ENCODE results near the gene COL1A1. TPM values are rescaled to one million over a fixed set of nuclear protein-coding genes. Genes with fewer than 3 reads are reported as not detected.

The COL1A1 gene
- total RNA-seq, 1 donor from 2014 or later = 17.6 TPM

DNA sequence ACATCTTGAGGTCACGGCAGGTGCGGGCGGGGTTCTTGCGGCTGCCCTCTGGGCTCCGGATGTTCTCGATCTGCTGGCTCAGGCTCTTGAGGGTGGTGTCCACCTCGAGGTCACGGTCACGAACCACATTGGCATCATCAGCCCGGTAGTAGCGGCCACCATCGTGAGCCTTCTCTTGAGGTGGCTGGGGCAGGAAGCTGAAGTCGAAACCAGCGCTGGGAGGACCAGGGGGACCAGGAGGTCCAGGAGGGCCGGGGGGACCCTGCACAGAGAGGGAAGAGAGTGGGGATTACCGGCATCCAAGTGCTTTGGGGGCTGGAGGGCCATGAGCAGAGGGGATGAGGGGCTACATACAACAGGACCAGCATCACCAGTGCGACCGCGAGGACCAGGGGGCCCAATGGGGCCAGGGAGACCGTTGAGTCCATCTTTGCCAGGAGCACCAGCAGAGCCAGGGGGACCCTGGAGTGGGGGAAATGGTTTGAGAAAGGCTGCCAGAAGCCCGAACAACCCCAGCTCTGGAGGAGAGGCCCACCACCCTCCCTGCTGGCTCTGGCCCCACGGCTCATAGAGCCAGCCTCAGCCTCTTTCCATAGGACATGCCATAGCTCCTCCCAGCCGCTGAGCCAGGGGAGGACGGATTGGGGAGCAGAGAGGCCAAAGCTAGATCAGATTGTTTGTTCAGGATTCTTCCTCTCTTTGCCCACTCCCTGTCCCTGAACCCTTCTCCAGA lies 14.6 kb downstream of the COL1A1 start:
- DNase-seq = no peak

DNA sequence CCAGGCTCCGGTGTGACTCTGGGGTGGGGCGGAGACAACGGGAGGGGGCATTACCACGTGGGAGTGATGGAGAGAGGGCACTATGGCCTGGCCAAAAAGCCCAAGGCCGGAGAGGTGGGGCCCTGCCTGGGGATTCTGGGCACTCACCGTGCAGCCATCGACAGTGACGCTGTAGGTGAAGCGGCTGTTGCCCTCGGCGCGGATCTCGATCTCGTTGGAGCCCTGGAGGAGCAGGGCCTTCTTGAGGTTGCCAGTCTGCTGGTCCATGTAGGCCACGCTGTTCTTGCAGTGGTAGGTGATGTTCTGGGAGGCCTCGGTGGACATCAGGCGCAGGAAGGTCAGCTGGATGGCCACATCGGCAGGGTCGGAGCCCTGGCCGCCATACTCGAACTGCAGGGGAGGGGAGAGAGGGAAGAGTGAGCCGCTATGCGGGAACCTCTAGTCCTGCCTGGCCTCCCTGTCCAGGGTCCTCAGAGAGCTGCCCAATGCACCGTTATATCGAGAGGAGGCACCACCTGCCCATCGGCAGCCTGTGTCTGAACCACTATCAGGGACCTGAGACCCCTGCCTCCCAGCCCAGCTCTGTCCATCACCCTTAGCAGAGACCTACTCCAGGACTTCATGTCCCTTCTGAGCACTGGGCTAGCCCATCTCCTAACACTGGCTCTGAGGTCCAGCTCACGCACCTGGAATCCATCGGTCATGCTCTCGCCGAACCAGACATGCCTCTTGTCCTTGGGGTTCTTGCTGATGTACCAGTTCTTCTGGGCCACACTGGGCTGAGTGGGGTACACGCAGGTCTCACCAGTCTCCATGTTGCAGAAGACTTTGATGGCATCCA lies 15.6 kb downstream of the COL1A1 start:
- no peak for DNase-seq

DNA sequence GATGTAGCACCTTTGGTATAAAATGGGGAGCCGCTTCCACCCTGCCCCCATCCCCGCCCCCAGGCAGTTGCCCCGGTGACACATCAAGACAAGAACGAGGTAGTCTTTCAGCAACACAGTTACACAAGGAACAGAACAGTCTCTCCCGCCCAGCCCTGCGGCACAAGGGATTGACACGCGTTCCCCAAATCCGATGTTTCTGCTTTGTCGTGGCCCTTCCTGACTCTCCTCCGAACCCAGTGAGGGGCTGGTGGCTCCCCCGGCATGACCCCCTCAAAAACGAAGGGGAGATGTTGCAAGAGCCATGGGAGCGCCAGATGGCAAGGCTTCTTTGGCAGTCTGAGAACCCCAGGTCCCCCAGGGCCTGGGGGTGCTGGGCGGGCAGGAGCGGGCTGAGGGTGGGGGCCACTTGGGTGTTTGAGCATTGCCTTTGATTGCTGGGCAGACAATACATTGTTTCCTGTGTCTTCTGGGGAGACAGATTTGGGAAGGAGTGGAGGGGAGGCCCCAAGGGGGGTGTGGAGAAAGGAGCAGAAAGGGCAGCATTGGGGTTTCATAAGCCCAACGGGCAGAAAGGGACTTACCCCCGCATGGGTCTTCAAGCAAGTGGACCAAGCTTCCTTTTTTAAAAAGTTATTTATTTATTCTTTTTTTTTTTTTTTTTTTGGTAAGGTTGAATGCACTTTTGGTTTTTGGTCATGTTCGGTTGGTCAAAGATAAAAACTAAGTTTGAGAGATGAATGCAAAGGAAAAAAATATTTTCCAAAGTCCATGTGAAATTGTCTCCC lies 16.6 kb downstream of the COL1A1 start:
- no peak for DNase-seq

DNA sequence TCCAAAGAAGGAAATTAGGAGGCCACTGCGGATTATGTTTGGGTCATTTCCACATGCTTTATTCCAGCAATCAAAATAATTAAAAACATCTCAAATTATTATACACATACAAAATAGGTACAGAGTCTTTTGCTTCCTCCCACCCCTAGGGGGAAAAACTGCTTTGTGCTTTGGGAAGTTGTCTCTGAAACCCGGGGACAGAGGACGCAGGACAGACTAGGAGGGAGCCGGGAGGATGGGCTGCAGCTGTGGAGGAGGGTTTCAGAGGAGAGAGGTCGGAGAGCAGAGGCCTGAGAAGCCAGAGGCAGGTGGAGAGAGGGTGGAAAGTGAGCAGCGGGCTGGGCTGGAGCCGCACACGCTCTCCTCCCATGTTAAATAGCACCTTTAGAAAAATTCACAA lies 17.4 kb downstream of the COL1A1 start:
- DNase-seq = no peak

DNA sequence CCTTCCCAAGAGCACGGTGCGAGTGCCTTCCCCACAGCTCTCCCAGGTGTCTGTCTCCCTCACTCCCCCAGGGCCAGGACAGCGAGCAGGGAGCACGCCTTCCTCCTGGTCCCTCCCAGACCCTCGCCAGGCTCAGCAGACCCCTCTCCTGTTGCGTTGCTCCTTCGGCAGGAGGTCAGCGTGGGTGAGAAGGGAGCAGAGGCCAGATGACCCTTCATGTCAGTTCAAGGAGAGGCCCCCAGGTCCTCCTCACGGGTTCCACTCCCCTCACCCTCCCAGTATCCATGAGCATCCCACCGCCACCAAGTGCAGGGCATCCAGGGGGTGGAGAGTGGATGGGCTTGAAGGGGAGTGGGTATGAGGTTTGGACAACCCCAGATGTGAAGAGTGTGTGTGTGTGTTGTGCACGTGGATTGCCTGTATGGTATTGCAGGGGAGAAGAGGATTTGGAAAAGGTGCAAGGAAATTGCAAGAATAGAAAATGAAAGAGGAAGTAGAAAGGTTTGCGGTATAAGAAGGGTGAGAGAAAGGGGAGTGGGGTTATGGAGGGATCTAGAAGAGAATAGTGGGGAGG lies 17.9 kb downstream of the COL1A1 start:
- DNase-seq = no peak

DNA sequence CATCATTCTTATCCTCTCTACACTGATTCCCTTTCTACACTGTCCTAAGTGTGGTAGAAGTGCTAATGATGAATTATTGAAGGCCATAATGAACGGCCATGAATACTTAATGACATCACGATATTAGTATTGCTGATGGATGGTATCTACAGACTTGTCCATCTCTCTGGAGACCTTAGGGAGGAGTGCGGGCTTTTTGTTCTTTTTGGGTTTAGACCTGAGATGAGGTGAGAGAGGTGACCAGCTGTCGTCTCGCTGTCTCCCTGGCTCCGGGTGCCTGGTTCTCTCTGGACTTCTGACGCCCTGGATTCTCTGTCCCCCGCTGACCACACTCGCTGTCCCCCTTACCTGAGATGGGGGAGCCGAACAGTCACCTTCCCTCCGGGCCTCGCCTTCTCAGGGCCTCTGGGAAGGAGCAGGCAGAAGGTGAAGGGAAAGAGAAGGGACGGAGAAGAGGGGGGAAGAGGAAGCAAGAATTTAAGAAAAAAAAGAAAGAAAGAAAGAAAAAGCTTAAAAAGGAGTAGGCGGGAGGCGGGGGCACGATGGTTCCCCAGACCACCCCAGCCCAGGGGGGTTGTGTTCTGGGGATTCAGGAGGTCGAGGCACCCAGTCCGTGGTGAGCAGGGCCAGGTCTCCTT lies 18.5 kb downstream of the COL1A1 start:
- DNase-seq = no peak

DNA sequence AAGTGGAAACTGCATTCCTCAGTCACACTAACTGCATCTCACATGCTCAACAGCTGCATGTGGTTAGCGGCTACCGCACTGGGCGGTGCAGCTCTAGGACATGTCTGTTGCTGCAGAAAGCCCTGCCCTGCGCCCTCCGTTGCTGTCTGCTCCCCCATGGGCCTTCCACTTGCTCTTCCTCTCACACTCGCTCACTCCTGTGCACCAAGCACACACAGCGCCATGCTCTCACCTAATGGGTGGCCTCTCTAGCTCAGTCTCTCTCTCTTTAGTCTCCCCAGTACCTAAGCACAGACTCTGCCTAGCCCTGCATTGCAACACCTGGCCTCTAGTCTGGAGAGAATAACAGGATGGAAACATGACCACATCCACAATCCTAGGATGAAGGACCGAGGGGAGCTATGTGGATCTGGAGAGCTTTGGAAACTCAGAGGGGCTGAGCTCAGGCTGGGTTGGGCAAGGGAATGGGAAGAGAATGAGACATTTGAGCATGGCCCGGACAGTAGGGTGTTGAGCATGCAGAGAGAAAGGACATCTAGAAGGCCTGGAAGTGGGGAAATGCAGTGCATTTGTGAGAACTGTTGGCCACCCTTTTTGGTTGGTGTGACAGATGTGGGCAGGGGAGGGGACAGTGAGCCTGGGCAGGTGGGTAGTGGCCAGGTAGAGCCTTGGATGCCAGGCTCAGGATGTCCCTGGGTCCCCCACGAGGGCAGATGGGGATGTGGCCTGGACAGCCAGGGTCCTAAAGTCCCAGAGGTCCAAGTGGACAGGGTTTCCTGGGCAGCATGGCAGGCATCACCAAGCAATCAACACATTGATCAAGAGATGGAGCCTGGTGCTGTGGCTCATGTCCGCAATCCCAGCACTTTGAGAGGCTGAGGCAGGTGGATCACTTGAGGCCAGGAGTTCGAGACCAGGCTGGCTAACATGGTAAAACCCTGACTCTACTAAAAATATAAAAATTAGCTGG lies 19.6 kb downstream of the COL1A1 start:
- DNase-seq = no peak

DNA sequence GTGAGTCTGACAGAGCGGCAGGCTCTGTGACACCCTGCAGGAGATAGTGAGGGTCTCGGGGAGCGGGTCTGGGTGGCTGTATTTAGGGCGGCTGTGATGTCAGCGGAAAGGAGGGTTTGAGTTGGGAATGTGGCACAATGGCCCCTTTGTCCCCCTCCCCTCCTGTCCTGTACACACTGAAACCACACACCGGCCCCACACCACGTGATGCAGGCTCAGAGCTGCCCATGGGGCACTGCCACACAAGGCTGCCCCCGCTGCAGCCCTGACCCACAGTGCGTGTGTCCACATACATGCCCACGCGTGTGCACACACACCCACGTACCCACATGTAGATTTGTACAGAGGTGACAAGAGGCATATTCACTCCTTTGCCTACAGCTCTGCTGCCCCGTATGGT lies 20.3 kb downstream of the COL1A1 start:
- no peak for DNase-seq

DNA sequence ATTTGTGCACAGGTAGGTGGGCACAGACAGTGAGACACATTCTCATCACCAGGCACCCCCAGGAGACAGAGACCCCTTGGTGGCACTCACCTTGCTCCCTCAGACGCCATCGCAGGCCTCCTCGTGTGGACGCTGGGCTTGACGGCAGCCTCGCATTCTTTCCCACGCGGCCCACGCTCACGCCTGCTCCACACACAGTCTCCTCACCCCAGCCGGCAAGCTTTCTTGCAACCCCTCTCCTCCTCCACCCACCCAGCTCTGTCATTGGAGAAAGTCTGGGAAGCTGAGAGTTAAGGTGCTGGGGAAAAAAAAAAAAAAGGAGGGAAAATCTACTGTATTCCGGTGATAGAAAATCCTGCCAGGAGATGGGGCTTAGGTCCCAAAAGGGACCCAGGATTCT lies 20.8 kb downstream of the COL1A1 start:
- DNase-seq = no peak

DNA sequence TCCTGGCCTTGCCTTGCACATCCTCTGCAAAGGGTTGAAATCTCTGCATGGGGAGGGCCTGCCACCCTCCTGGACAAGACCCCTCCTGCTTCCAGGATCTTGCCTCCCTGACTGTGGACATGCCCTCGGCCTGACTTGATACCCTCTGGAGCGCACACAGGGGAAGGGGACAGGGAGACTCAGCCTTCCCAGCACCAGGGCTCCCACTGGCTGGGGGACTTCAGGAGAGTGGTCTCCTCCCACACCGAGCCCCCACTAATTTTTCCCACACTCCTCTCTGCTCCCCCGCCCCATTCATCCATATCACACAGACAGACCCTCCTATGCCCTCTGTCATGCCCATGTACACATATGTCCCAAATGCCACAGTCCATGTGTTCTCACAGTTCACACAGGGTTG lies 21.3 kb downstream of the COL1A1 start:
- no peak for DNase-seq

DNA sequence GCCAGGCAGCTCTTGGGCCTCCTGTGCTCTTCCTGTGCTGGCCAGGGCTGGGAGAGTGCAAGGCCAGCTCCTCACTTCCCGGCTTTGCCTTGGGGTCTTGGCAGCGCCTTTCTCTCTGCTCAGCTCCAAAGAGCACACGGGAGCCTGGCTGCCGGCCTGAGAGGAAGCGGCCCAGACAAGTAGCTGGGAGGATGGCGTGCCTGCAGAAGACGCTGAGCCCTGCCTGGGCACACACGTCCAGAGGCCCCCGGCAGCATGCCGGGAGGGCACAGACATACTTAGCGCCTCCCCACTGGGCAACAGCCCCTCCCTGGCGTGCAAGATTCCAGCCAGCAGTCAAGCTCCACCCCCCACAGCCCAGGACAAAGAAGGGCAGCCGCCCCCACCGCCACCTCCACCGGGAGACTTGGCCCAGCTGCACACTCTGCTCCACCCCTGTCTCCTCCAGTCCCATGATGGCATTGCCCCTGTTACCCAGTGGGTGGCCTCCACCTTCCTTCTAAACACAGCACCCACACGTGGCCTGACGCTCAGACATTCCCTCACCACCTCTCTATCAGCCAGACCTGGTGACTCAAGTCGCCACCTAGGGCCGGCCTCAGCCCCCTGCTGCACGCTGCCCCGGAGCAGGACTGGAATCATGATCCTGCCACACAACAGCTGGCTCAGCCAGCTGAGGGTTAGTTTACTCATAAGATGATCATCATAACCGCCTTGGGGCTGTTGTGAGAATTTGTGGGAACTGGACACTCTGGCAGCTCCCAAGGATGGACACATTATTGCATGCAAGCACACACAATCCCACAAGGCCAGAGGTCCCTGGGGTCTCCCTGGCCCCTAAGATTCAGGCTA lies 23.2 kb downstream of the COL1A1 start:
- no peak for DNase-seq

DNA sequence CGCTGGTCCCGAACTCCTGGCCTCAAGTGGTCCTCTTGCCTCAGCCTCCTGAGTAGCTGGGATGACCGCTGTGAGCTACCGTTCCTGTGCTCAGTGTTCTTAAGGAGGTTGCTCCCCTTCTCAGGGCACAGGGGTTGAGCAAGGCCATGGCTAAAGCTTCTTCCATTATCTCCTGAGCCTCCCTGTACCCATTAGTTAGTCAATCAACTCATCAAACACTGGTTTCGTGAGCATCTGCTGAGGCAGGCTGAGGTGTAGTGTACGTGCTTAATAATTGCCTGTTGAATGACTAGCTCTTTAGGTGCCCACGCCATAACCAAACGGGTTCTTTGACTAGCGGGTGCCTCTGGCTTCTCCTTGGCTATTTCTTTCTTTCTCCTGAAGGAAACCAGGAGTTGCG lies 24.0 kb downstream of the COL1A1 start:
- DNase-seq = no peak

DNA sequence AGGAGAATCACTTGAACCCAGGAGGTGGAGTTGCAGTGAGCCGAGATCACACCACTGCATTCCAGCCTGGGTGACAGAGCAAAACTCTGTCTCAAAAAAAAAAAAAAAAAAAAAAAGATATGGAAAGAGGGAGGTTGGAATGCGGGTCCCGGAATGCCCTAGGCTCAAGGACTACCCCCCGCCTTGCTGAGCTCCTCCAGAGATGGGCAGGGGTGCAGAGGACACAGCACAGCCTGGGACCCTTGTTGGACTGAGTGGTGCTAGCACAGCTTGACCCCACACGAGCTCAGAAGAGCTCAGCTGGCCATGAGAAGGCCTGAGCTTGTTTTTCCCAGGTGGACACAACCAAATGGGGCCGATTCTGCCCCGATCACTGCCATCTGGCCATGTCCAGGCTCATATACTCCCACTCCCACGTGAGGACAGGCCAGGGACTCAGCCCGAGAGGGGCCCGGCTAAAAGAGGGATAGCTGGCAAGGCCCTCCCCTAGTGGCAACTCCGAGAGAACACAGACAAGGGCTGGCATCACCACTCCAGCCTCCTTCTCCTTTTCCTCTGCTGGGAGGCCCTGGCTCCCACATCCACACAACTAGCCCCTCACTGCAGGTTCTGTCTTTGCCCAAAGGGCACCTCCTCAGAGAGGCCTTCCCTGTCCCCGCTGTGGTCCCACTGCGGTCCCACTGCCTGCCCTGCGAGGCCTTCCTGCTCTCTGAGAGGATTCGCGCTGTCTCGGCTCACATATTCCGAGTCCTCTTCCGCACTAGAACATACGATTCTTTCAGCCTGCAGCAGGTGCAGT lies 24.7 kb downstream of the COL1A1 start:
- no peak for DNase-seq

DNA sequence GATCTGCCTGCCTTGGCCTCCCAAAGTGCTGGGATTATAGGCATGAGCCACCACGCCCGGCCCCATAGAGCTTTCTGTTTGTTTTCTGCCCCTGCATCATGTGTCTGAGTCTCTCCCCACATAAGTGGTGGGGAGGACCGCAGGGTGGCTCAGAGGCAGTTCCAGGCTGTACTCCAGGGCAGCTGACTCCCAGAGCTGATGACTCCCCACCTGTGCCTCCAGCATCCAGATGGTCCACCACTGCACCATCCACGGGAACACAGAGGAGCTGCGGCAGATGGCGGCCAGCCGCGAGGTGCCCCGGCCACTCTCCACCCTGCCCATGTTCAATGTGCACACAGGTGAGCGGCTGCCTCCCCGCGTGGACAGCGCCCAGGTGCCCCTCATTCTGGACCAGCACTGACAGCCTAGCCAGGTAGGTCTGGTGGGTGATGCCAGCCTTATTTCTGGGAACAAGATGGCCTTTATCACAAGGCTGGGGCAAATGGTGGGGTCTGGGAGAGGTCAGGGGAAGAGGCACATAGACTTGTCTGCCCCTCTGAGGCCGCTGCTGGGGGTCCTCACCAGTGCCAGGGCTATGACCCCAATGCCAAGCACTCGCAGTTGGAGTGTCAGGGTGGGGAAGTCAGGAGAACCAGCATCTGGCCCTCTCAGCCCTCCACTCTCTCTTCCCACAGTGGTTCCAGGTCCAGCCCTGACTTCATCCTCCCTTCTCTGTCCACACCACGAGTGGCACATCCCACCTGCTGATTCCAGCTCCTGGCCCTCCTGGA lies 26.2 kb downstream of the COL1A1 start:
- DNase-seq = no peak

DNA sequence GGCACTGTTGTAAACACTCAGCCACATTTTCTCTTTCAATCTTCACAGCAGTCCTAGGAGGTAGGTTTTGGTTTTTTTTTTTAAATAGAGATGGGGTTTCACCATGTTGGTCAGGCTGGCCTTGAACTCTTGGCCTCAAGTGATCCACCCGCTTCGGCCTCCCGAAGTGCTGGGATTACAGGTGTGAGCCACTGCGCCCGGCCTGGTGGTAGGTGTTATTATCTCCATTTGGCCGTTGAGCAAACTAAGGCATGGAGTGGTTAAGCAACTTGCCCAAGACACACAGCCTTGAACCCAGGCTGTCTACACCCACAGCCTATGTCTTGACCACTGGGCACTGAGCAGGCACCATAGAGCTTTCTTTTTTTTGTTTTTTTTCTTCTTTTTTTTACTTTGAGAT lies 27.0 kb downstream of the COL1A1 start:
- DNase-seq = no peak

DNA sequence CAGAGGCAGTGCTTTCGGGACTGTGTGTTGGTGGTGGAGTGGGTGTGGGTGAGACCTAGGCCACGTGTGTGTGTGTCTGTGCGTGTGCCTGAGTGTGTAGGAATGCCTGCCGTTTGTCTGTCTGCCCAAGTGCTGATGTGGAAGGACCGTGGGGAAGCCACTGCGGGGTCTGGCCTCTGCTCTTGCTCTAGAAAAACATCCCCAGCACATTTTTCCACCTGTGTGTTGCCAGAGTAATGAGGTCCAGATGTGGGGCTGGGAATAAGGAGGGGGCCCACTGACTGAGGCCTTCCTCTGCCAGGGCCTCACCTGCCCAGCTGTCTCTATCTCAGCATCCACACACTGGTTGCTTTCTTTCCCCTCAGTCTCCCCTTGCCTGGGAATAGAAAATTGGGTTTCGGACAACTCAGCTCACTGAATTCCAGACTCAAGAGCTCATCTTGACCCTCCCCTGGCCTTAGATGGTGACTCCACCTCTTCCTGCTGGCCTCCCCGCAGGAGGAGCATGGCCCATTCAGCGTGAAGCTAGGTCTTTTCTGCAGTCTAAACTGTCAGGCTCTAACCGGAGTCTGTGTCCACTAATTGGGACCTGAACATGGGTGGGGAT lies 28.0 kb downstream of the COL1A1 start:
- DNase-seq = no peak

DNA sequence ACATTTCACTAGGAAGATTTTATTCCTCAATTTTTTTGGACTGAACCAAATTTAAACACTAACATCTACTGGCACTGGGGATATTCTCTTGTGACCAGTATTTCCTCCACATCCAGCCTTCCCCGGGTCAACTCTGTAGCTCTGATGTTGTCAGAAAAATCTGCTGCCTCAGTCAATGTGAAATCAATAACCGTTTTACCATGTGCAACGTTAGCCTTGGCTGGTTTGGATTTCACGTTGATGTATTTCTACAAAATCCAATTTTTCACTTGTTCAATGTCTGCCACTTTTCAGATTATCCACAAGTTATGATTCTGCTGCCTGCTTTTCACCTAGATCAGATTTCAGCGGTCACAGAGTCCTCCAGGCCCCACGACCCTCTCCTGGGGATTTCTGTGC lies 28.5 kb downstream of the COL1A1 start:
- no peak for DNase-seq

DNA sequence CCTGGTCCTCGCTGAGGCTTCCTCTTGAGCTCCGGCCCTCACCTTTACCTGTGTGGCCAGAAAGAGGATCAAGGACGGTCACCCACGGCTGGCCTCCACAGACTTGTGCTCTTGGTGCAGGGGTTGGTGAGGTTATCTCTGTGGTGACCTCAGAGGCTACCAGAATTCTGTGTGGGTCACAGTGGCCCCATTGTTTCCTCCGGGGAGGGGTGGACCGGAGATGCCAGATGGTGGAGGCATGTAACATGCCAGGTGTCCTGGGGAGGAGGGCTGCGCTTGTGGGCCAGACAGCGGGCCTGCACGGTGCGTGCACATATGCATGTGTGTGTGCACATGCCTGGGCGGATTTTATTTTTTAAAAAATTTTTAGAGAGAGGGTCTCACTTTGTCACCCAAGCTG lies 29.3 kb downstream of the COL1A1 start:
- no peak for DNase-seq

Data from occipital lobe (tissue), 2 donors.